Measurements from ENCODE around the gene TBX18. TPM values are rescaled to one million over a fixed set of nuclear protein-coding genes. Genes with fewer than 3 reads are reported as not detected.

Gene TBX18
- total RNA-seq, 1 experiment from 2014 or later: 14.4 TPM

- peak overlapping the region; percentile 53 to 68 for H3K4me3 ChIP-seq (replicated peaks in 1 of 2; ENCODE audit: low read depth in 1 of 2, low read length in 2 of 2)
- DNase-seq (ENCODE audit: low read depth, low spot score): peak; percentile 61
- TSS peak; percentile 48 for BruUV-seq (replicated peaks)
Measured at GRCh38 chr6:84763003-84763885, 1.2 kb downstream of the TBX18 start.

More at GRCh38 chr6:84763003-84763885, 1.2 kb downstream of the TBX18 start:
- H2AFZ ChIP-seq (ENCODE audit: low read depth, low read length, poor library complexity, severe bottlenecking): no peak overlapping the region
- peak overlapping the region; percentile 77 for H3K9ac ChIP-seq (ENCODE audit: low read length)
- peaks cover 0 to 6% of the 10 kb centered on the region in 2 experiments; a peak in 2 of 4 replicates for H3K4me1 ChIP-seq (ENCODE audit: control insufficient read depth in 1 of 2, insufficient read depth in 2 of 2, low read length in 2 of 2)
- ChIA-PET POLR2A (interaction anchor here (1.6 kb wide), 1 partner anchor 10 kb away, joined by 6 read pairs; no protein-coding TSS in a partner anchor), RAD21 (ENCODE audit: low non-redundant PET in 1 of 2, low total read pairs in 2 of 2, uncharacterized antibody in 2 of 2, unreplicated experiment in 2 of 2) (no interaction called here), CTCF (interaction anchor here (1.7 to 2.1 kb wide), 2 partner anchors 12 to 341 kb away, joined by 7 to 10 read pairs; no protein-coding TSS in a partner anchor)
- no peaks in the 10 kb centered on the region for H4K20me1 ChIP-seq (ENCODE audit: insufficient read depth)
- no peaks in the 10 kb centered on the region for H3K36me3 ChIP-seq (ENCODE audit: control insufficient read depth in 1 of 2, insufficient read depth in 2 of 2, low read length in 2 of 2)
- H3K9me2 ChIP-seq (ENCODE audit: insufficient read depth): no peaks in the 10 kb centered on the region
- H3K79me2 ChIP-seq (ENCODE audit: insufficient read depth, low read length): peaks cover 30% of the 10 kb centered on the region
- H3K4me2 ChIP-seq (ENCODE audit: low read length): peak overlapping the region; percentile 77
- H3K27me3 ChIP-seq (ENCODE audit: insufficient read depth, low read length): no peaks in the 10 kb centered on the region
- ATAC-seq: peak; percentile 58
- intact Hi-C loops (cut with micrococcal nuclease): no loop called here
- H3K27ac ChIP-seq (ENCODE audit: low read depth, low read length): peak overlapping the region; percentile 82
- TF ChIP-seq, protein P1, sequence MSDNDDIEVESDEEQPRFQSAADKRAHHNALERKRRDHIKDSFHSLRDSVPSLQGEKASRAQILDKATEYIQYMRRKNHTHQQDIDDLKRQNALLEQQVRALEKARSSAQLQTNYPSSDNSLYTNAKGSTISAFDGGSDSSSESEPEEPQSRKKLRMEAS (IDR thresholded peaks at IDR 0.05): 0 out of 2 replicates have a peak, but pooled peaks have one; percentile 11
- 0 out of 2 replicates have a peak, but pooled peaks have one; percentile 27 for TF ChIP-seq SIN3A (IDR thresholded peaks at IDR 0.05; ENCODE audit: low read depth)
- TF ChIP-seq SRF (IDR thresholded peaks at IDR 0.05; ENCODE audit: low read depth): peak; percentile 95
- peak; percentile 44 for TF ChIP-seq ELF1 (IDR thresholded peaks at IDR 0.05; ENCODE audit: borderline replicate concordance, low read depth)
- no peak for TF ChIP-seq CBX3 (IDR thresholded peaks at IDR 0.05; ENCODE audit: low read depth)
- peak; percentile 50; the same call in 1 of the 2 replicates for TF ChIP-seq POLR2AphosphoS5 (IDR thresholded peaks at IDR 0.05; ENCODE audit: low read depth, low read length)
- TF ChIP-seq JUND (IDR thresholded peaks at IDR 0.05): no peak
- TF ChIP-seq POLR2A (IDR thresholded peaks at IDR 0.05; ENCODE audit: borderline replicate concordance, extremely low read depth, insufficient read depth, insufficient read length): peak; percentile 47
- no peak for TF ChIP-seq CEBPB (IDR thresholded peaks at IDR 0.05; ENCODE audit: low read depth)
- no peak for TF ChIP-seq EGR1 (IDR thresholded peaks at IDR 0.05; ENCODE audit: low read depth)
- TF ChIP-seq, protein P2, sequence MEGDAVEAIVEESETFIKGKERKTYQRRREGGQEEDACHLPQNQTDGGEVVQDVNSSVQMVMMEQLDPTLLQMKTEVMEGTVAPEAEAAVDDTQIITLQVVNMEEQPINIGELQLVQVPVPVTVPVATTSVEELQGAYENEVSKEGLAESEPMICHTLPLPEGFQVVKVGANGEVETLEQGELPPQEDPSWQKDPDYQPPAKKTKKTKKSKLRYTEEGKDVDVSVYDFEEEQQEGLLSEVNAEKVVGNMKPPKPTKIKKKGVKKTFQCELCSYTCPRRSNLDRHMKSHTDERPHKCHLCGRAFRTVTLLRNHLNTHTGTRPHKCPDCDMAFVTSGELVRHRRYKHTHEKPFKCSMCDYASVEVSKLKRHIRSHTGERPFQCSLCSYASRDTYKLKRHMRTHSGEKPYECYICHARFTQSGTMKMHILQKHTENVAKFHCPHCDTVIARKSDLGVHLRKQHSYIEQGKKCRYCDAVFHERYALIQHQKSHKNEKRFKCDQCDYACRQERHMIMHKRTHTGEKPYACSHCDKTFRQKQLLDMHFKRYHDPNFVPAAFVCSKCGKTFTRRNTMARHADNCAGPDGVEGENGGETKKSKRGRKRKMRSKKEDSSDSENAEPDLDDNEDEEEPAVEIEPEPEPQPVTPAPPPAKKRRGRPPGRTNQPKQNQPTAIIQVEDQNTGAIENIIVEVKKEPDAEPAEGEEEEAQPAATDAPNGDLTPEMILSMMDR (IDR thresholded peaks at IDR 0.05 in 2 of 3, conservative IDR thresholded peaks at IDR 0.05 in 1 of 3; ENCODE audit: borderline replicate concordance in 1 of 3, insufficient read depth in 1 of 3, low read depth in 2 of 3, low read length in 2 of 3): no peak
- no peak for TF ChIP-seq ZBTB33 (IDR thresholded peaks at IDR 0.05; ENCODE audit: extremely low read depth, insufficient replicate concordance, low read length)
- no peak for TF ChIP-seq RAD21 (IDR thresholded peaks at IDR 0.05; ENCODE audit: low read depth)
- TF ChIP-seq TCF7L2 (IDR thresholded peaks at IDR 0.05; ENCODE audit: borderline replicate concordance, extremely low read depth, insufficient read depth, insufficient read length): no peak
- peak; percentile 83 for TF ChIP-seq ZFX (IDR thresholded peaks at IDR 0.05)
- H3K9me3 ChIP-seq (ENCODE audit: control insufficient read depth in 1 of 2, insufficient read depth in 1 of 2, low read depth in 1 of 2, low read length in 2 of 2): no peaks in the 10 kb centered on the region

All from HCT116 (cell line).